ENCODE results near the gene TENM3.

The TENM3 gene

GRCh38 chr4:182807346-182807745 lies 564.1 kb downstream of the TENM3 start (continued):
- no peak for TF ChIP-seq PATZ1 (CRISPR knock-in tag; IDR thresholded peaks at IDR 0.05; ENCODE audit: borderline replicate concordance)

GRCh38 chr4:182807767-182808548 lies 564.8 kb downstream of the TENM3 start:
- ATAC-seq, result no peak
- no peak for TF ChIP-seq ZFP30 (CRISPR knock-in tag; IDR thresholded peaks at IDR 0.05)
- TF ChIP-seq RARB (CRISPR knock-in tag; IDR thresholded peaks at IDR 0.05), result no peak
- TF ChIP-seq ZNF565 (CRISPR knock-in tag; conservative IDR thresholded peaks at IDR 0.05; ENCODE audit: low read depth), result no peak
- no peak for TF ChIP-seq SNAI2 (CRISPR knock-in tag; IDR thresholded peaks at IDR 0.05)
- no peak for TF ChIP-seq ISL1 (CRISPR knock-in tag; IDR thresholded peaks at IDR 0.05)
- TF ChIP-seq ZNF8 (CRISPR knock-in tag; IDR thresholded peaks at IDR 0.05), result no peak
- no peak for TF ChIP-seq ZC3H10 (CRISPR knock-in tag; IDR thresholded peaks at IDR 0.05)
- TF ChIP-seq TOX (CRISPR knock-in tag; IDR thresholded peaks at IDR 0.05; ENCODE audit: borderline replicate concordance), result no peak
- no peak for TF ChIP-seq ZFP3 (CRISPR knock-in tag; IDR thresholded peaks at IDR 0.05)
- no peak for TF ChIP-seq GLIS3 (CRISPR knock-in tag; IDR thresholded peaks at IDR 0.05)
- no peak for TF ChIP-seq TCF4 (CRISPR knock-in tag; IDR thresholded peaks at IDR 0.05; ENCODE audit: borderline replicate concordance)
- no peak for TF ChIP-seq PPARA (CRISPR knock-in tag; IDR thresholded peaks at IDR 0.05; ENCODE audit: borderline replicate concordance)
- TF ChIP-seq CSDC2 (CRISPR knock-in tag; IDR thresholded peaks at IDR 0.05), result no peak
- no peak for TF ChIP-seq CSRNP3 (CRISPR knock-in tag; IDR thresholded peaks at IDR 0.05)
- TF ChIP-seq ARNTL (CRISPR knock-in tag; IDR thresholded peaks at IDR 0.05; ENCODE audit: borderline replicate concordance, low read depth), result no peak
- TF ChIP-seq PATZ1 (CRISPR knock-in tag; IDR thresholded peaks at IDR 0.05; ENCODE audit: borderline replicate concordance), result no peak
- TF ChIP-seq ZNF70 (CRISPR knock-in tag; IDR thresholded peaks at IDR 0.05), result no peak
- no peak for TF ChIP-seq POU6F1 (CRISPR knock-in tag; IDR thresholded peaks at IDR 0.05; ENCODE audit: borderline replicate concordance, low read depth)

GRCh38 chr4:182808673-182809416 lies 565.6 kb downstream of the TENM3 start:
- no peak for ATAC-seq
- TF ChIP-seq TSHZ2 (CRISPR knock-in tag; IDR thresholded peaks at IDR 0.05), result no peak
- no peak for TF ChIP-seq CSRNP3 (CRISPR knock-in tag; IDR thresholded peaks at IDR 0.05)
- TF ChIP-seq ZNF8 (CRISPR knock-in tag; IDR thresholded peaks at IDR 0.05), result no peak
- TF ChIP-seq OSR1 (CRISPR knock-in tag; IDR thresholded peaks at IDR 0.05), result no peak
- no peak for TF ChIP-seq RARB (CRISPR knock-in tag; IDR thresholded peaks at IDR 0.05)
- TF ChIP-seq PATZ1 (CRISPR knock-in tag; IDR thresholded peaks at IDR 0.05; ENCODE audit: borderline replicate concordance), result no peak
- no peak for TF ChIP-seq SNAI2 (CRISPR knock-in tag; IDR thresholded peaks at IDR 0.05)
- TF ChIP-seq ARNTL (CRISPR knock-in tag; IDR thresholded peaks at IDR 0.05; ENCODE audit: borderline replicate concordance, low read depth), result no peak
- no peak for TF ChIP-seq ESRRG (CRISPR knock-in tag; IDR thresholded peaks at IDR 0.05)
- no peak for TF ChIP-seq ZFP30 (CRISPR knock-in tag; IDR thresholded peaks at IDR 0.05)
- TF ChIP-seq ZNF565 (CRISPR knock-in tag; conservative IDR thresholded peaks at IDR 0.05; ENCODE audit: low read depth), result no peak
